Stimulated activated naive CD4-positive, alpha-beta T cell (primary cell): ENCODE measurements around the gene HNRNPH2.

Experiments
- DNase-seq, 6 experiments: peaks; one replicate each; lab custom pipeline; 2025; lab: John Stamatoyannopoulos, UW

HNRNPH2 gene

DNA sequence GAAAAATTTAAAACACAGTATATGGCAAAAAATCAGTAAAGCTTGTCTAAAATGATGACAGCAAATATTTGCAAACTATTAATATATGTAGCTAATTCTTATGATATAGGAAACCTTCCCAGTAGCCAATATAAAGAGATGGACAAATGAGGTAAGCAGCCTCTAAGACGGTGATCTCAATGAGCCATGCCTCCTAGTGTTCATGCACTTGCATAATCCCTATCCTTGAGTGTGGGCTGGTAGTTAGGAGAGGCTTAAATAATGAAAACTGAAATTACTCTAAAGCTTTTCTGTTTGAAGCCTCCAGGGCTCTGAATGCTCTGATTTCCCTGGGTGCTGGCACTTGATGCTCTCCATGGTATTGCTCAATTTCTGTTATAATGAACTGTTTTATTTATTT is 52.6 kb downstream of the HNRNPH2 start:
- DNase-seq = no peak

DNA sequence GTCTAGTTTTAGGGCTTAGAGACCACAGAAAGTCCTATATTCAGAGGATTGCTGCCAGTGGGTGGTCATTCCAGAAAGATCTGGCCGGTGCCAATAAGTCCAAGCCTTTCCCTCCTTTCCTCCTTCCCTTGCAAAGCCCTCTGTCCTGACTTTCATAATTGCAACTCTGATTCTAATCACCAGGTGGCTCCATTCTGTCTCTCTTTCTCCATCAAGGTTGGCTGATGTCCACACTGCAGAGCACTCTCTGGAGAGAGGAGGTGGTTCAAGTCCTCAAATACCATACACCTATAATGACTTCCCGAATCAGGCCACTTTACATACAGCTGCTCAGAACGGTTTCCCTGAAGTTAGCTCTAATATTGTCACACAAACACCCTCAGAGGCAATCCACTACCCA is 54.9 kb downstream of the HNRNPH2 start:
- no peak for DNase-seq
